HCT116 (cell line): ENCODE measurements around the gene SYTL5. TPM values are rescaled to one million over a fixed set of nuclear protein-coding genes. Genes with fewer than 3 reads are reported as not detected.

ENCODE experiments used
- ATAC-seq: fragments of 200-7000 bp; cut with Tn5 transposase; 2 replicates; pipeline ENCODE4 v1.9.1; 2020; ENCODE audit warnings: mild to moderate bottlenecking, moderate library complexity
- BruUV-seq: library from RNA; stranded (reverse); fragments of 400-500 nt; replicated peaks from 2 replicates; lab custom pipeline; 2021; lab: Mats Ljungman, UMichigan
- CTCF ChIA-PET: fragments of 300-600 bp; sonication (Branson Sonifier 250); formaldehyde crosslinking; loops from one replicate; lab custom pipeline; 2021; ENCODE audit warnings: antibody characterized with exemption; lab: Charles Lee
- POLR2A ChIA-PET: fragments of 300-600, 350-600 bp; sonication (Branson Sonifier 250); formaldehyde crosslinking; loops from one replicate; lab custom pipeline; 2021; ENCODE audit warnings: antibody characterized with exemption; lab: Charles Lee
- RAD21 ChIA-PET, 2 experiments: fragments of 300-600 bp; sonication (Branson Sonifier 250); formaldehyde crosslinking; loops; one replicate each; lab custom pipeline; 2023; ENCODE audit warnings: low total read pairs in 2 of 2; ENCODE audit not compliant: uncharacterized antibody in 2 of 2, unreplicated experiment in 2 of 2, low non-redundant PET in 1 of 2; lab: Charles Lee
- DNase-seq: peaks from one replicate; pipeline ENCODE4 v3.0.0-alpha.2; 2010; ENCODE audit warnings: low read depth, low spot score
- H2AFZ ChIP-seq: fragments of 200-600 bp; shearing (Covaris generic), sonication (generic); 2 replicates; pipeline ENCODE4 v1.6.1; 2017; ENCODE audit warnings: low read depth, mixed run types, mixed read lengths, antibody characterized with exemption, low read length; ENCODE audit not compliant: poor library complexity, severe bottlenecking
- H3K27ac ChIP-seq: 2 replicates; pipeline ENCODE4 v1.5.1; 2012; ENCODE audit warnings: low read depth, low read length
- H3K27me3 ChIP-seq: fragments of 200-600 bp; sonication (generic); 2 replicates; pipeline ENCODE4 v1.6.1; 2016; ENCODE audit warnings: mixed run types, low read length, mixed read lengths; ENCODE audit not compliant: insufficient read depth
- H3K36me3 ChIP-seq, 2 experiments: fragments of 200-500 bp in 1 of 2; fragments of 200-600 bp in 1 of 2; sonication (Bioruptor generic) in 1 of 2; sonication (generic) in 1 of 2; 2 replicates each; pipeline versions ENCODE4 v1.5.1 to v1.6.1; 2014 to 2016; ENCODE audit warnings: low read length in 2 of 2, inconsistent platforms in 1 of 2, mixed read lengths in 1 of 2, mixed run types in 1 of 2; ENCODE audit not compliant: insufficient read depth in 2 of 2, control insufficient read depth in 1 of 2
- H3K4me1 ChIP-seq, 2 experiments: fragments of 200-600 bp in 1 of 2; sonication (generic) in 1 of 2; 2 replicates each; pipeline versions ENCODE4 v1.5.1 to v1.6.1; 2012 to 2017; ENCODE audit warnings: low read length in 2 of 2, inconsistent platforms in 1 of 2, mild to moderate bottlenecking in 1 of 2, mixed read lengths in 1 of 2, mixed run types in 1 of 2, moderate library complexity in 1 of 2; ENCODE audit not compliant: insufficient read depth in 2 of 2, control insufficient read depth in 1 of 2
- H3K4me2 ChIP-seq: fragments of 200-600 bp; sonication (generic); 2 replicates; pipeline ENCODE4 v1.6.1; 2017; ENCODE audit warnings: mixed run types, low read length, mixed read lengths
- H3K4me3 ChIP-seq, 2 experiments: fragments of 200-600 bp in 1 of 2; sonication (generic) in 1 of 2; replicated peaks in 1 of 2; 2 replicates each; pipeline ENCODE4 v1.5.1; 2011 to 2016; ENCODE audit warnings: low read length in 2 of 2, control low read depth in 1 of 2, low read depth in 1 of 2, mild to moderate bottlenecking in 1 of 2, mixed read lengths in 1 of 2, mixed run types in 1 of 2
- H3K79me2 ChIP-seq: fragments of 200-600 bp; sonication (generic); 2 replicates; pipeline ENCODE4 v1.6.1; 2017; ENCODE audit warnings: mild to moderate bottlenecking, mixed run types, low read length, moderate library complexity, mixed read lengths; ENCODE audit not compliant: insufficient read depth
- H3K9ac ChIP-seq: fragments of 200-600 bp; sonication (generic); 2 replicates; pipeline ENCODE4 v1.6.1; 2016; ENCODE audit warnings: low read length, mixed read lengths
- H3K9me2 ChIP-seq: fragments of 200-600 bp; sonication (generic), shearing (Covaris generic); 2 replicates; pipeline ENCODE4 v1.6.1; 2017; ENCODE audit warnings: mixed run types, mild to moderate bottlenecking, moderate library complexity; ENCODE audit not compliant: insufficient read depth
- H3K9me3 ChIP-seq, 2 experiments: fragments of 200-500 bp in 1 of 2; fragments of 200-600 bp in 1 of 2; sonication (Bioruptor generic) in 1 of 2; sonication (generic) in 1 of 2; 2 replicates each; pipeline ENCODE4 v1.6.1; 2014 to 2017; ENCODE audit warnings: low read length in 2 of 2, mixed read lengths in 2 of 2, inconsistent platforms in 1 of 2, low read depth in 1 of 2, mild to moderate bottlenecking in 1 of 2, mixed run types in 1 of 2, moderate library complexity in 1 of 2; ENCODE audit not compliant: control insufficient read depth in 1 of 2, insufficient read depth in 1 of 2
- H4K20me1 ChIP-seq: fragments of 200-600 bp; sonication (generic), shearing (Covaris generic); 2 replicates; pipeline ENCODE4 v1.6.1; 2017; ENCODE audit warnings: mixed run types, mild to moderate bottlenecking, moderate library complexity; ENCODE audit not compliant: insufficient read depth
- ATF3 ChIP-seq: IDR thresholded peaks from 2 replicates; pipeline ENCODE4 v1.6.1; 2012
- CBX3 ChIP-seq: IDR thresholded peaks from 2 replicates; pipeline ENCODE4 v1.6.1; 2012; ENCODE audit warnings: low read depth
- CTCF ChIP-seq, 3 experiments: fragments of 200-600 bp in 1 of 3; sonication (generic) in 1 of 3; IDR thresholded peaks in 2 of 3; conservative IDR thresholded peaks in 1 of 3; 2 replicates each; pipeline ENCODE4 v1.5.1; 2012 to 2017; ENCODE audit warnings: low read depth in 2 of 3, low read length in 2 of 3, antibody characterized with exemption in 1 of 3, borderline replicate concordance in 1 of 3, control low read depth in 1 of 3, mild to moderate bottlenecking in 1 of 3, mixed read lengths in 1 of 3, mixed run types in 1 of 3, moderate library complexity in 1 of 3; ENCODE audit not compliant: insufficient read depth in 1 of 3
- EGR1 ChIP-seq: IDR thresholded peaks from 2 replicates; pipeline ENCODE4 v1.6.1; 2012; ENCODE audit warnings: low read depth
- EZH2 ChIP-seq: fragments of 200-600 bp; sonication (generic); IDR thresholded peaks from 2 replicates; pipeline ENCODE4 v1.6.1; 2017; ENCODE audit warnings: antibody characterized with exemption, mixed run types
- EZH2phosphoT487 ChIP-seq: fragments of 200-600 bp; IDR thresholded peaks from 2 replicates; pipeline ENCODE4 v1.6.1; 2018; ENCODE audit warnings: antibody characterized with exemption, borderline replicate concordance
- MAX ChIP-seq: IDR thresholded peaks from 2 replicates; pipeline ENCODE4 v1.6.1; 2012
- POLR2A ChIP-seq: IDR thresholded peaks from 2 replicates; pipeline ENCODE4 v1.7.0; 2011; ENCODE audit warnings: borderline replicate concordance; ENCODE audit not compliant: insufficient read depth, insufficient read length; ENCODE audit errors: extremely low read depth
- RAD21 ChIP-seq: IDR thresholded peaks from 2 replicates; pipeline ENCODE4 v1.6.1; 2012; ENCODE audit warnings: low read depth, mild to moderate bottlenecking
- REST ChIP-seq: IDR thresholded peaks from 2 replicates; pipeline ENCODE4 v1.6.1; 2012; ENCODE audit warnings: low read depth
- SIN3A ChIP-seq: IDR thresholded peaks from 2 replicates; pipeline ENCODE4 v1.6.1; 2012; ENCODE audit warnings: low read depth
- SP1 ChIP-seq: IDR thresholded peaks from 2 replicates; pipeline ENCODE4 v1.6.1; 2012; ENCODE audit warnings: low read depth
- TCF7L2 ChIP-seq: IDR thresholded peaks from 2 replicates; pipeline ENCODE4 v1.7.0; 2011; ENCODE audit warnings: borderline replicate concordance, inconsistent platforms; ENCODE audit not compliant: insufficient read depth, insufficient read length; ENCODE audit errors: extremely low read depth
- YY1 ChIP-seq: IDR thresholded peaks from 2 replicates; pipeline ENCODE4 v1.6.1; 2011; ENCODE audit warnings: low read length, low read depth, moderate library complexity, mild to moderate bottlenecking; ENCODE audit not compliant: insufficient replicate concordance; ENCODE audit errors: extremely low read depth
- ZBTB33 ChIP-seq: IDR thresholded peaks from 2 replicates; pipeline ENCODE4 v1.6.1; 2011; ENCODE audit warnings: mild to moderate bottlenecking, low read length, moderate library complexity; ENCODE audit not compliant: insufficient replicate concordance; ENCODE audit errors: extremely low read depth
- ZFX ChIP-seq: fragments of 450-650 bp; IDR thresholded peaks from 2 replicates; pipeline ENCODE4 v1.6.1; 2017
- intact Hi-C: fragments of 100-400 bp; cut with micrococcal nuclease; formaldehyde crosslinking; loops from 2 replicates; pipeline ENCODE4 v1.10.0; 2022
- total RNA-seq: library from RNA; stranded (reverse); gene quantifications from one replicate; pipeline ENCODE4 v1.2.1, GENCODE V29; 2021; ENCODE audit not compliant: unreplicated experiment

SYTL5 gene
- total RNA-seq, 1 experiment from 2014 or later: 0.20 TPM

- DNase-seq: no peak
- POLR2A ChIA-PET: no interaction called here
- H3K9me3 ChIP-seq: no peaks in the 10 kb centered on the region
- RAD21 ChIA-PET: no interaction called here
- no peak overlapping the region for H3K27ac ChIP-seq
- H3K4me3 ChIP-seq: no peak overlapping the region
- no peak overlapping the region for H3K4me2 ChIP-seq
- TF ChIP-seq SIN3A (no peak), CBX3 (no peak), REST (no peak), YY1 (no peak), CTCF (IDR thresholded peaks at IDR 0.05 in 2 of 3, conservative IDR thresholded peaks at IDR 0.05 in 1 of 3; ENCODE audit: borderline replicate concordance in 1 of 3, insufficient read depth in 1 of 3, low read depth in 2 of 3, low read length in 2 of 3) (no peak), MAX (no peak), RAD21 (no peak), EZH2phosphoT487 (no peak), SP1 (no peak), EZH2 (no peak), ZFX (no peak), EGR1 (no peak), TCF7L2 (no peak), POLR2A (no peak), ATF3 (no peak), ZBTB33 (no peak)
- no peak for ATAC-seq
- H3K27me3 ChIP-seq: no peaks in the 10 kb centered on the region
- H3K79me2 ChIP-seq: no peaks in the 10 kb centered on the region
- no peaks in the 10 kb centered on the region for H3K4me1 ChIP-seq
- no peaks in the 10 kb centered on the region for H3K9me2 ChIP-seq
- no peaks in the 10 kb centered on the region for H4K20me1 ChIP-seq
- no peaks in the 10 kb centered on the region for H3K36me3 ChIP-seq
- H2AFZ ChIP-seq: no peak overlapping the region
- H3K9ac ChIP-seq: no peak overlapping the region
- CTCF ChIA-PET: no interaction called here
- intact Hi-C loops: no loop called here
- BruUV-seq: no TSS peak
Measured at GRCh38 chrX:38082309-38082708, 76.0 kb downstream of the SYTL5 start.
